CD8-positive, alpha-beta memory T cell (primary cell): ENCODE results near the gene SYNJ1. TPM values are rescaled to one million over a fixed set of nuclear protein-coding genes. Genes with fewer than 3 reads are reported as not detected.
A peak's percentile ranks its signal among the peaks of the same experiment; 100 is the strongest.
"Not testable (repeated sequence)": the region's sequence is repeated elsewhere in the genome, so short reads cannot be mapped to it uniquely, and the experiment has no call there.

Source experiments
- CTCF ChIA-PET: fragments of 350-600 bp; sonication (Branson Sonifier 250); formaldehyde crosslinking; loops from one replicate; lab custom pipeline; 2021; ENCODE audit warnings: antibody characterized with exemption; lab: Charles Lee
- POLR2A ChIA-PET: fragments of 350-600 bp; sonication (Branson Sonifier 250); formaldehyde crosslinking; loops from one replicate; lab custom pipeline; 2021; ENCODE audit warnings: antibody characterized with exemption; lab: Charles Lee
- DNase-seq, 5 donors: peaks; one replicate each; pipeline versions ENCODE4 v3.0.0 to v3.0.0-alpha.2; 2020 to 2022; ENCODE audit warnings: mixed read lengths in 1 of 5
- H3K27ac ChIP-seq: one replicate; pipeline ENCODE4 v1.7.0; 2013; ENCODE audit warnings: low read depth, mild to moderate bottlenecking, low read length, moderate library complexity
- H3K27me3 ChIP-seq: 2 replicates; pipeline ENCODE4 v1.7.0; 2013; ENCODE audit warnings: low read length, mild to moderate bottlenecking; ENCODE audit not compliant: insufficient read depth, poor library complexity, severe bottlenecking
- H3K36me3 ChIP-seq: 2 replicates; pipeline ENCODE4 v1.7.0; 2013; ENCODE audit warnings: mild to moderate bottlenecking, low read length, moderate library complexity; ENCODE audit not compliant: insufficient read depth
- H3K4me1 ChIP-seq: 2 replicates; pipeline ENCODE4 v1.7.0; 2013; ENCODE audit warnings: mild to moderate bottlenecking, low read length, moderate library complexity; ENCODE audit not compliant: insufficient read depth
- H3K4me3 ChIP-seq: 2 replicates; pipeline ENCODE4 v1.7.0; 2013; ENCODE audit warnings: mild to moderate bottlenecking, low read length
- H3K9me3 ChIP-seq: 2 replicates; pipeline ENCODE4 v1.7.0; 2013; ENCODE audit warnings: mild to moderate bottlenecking, low read length
- H3K27ac Mint-ChIP-seq, 8 donors: one replicate each; pipeline ENCODE4 v1.8.0; 2020 to 2021; ENCODE audit warnings: mixed read lengths in 8 of 8, mild to moderate bottlenecking in 6 of 8, inconsistent platforms in 3 of 8, moderate library complexity in 3 of 8
- H3K27me3 Mint-ChIP-seq, 2 donors: one replicate each; pipeline ENCODE4 v1.8.0; 2020 to 2021; ENCODE audit warnings: mixed read lengths in 2 of 2, mild to moderate bottlenecking in 1 of 2, moderate library complexity in 1 of 2
- H3K36me3 Mint-ChIP-seq, 3 donors: one replicate each; pipeline ENCODE4 v1.8.0; 2020 to 2021; ENCODE audit warnings: mixed read lengths in 3 of 3, inconsistent platforms in 1 of 3, mild to moderate bottlenecking in 1 of 3
- H3K4me1 Mint-ChIP-seq, 3 donors: one replicate each; pipeline ENCODE4 v1.8.0; 2020 to 2021; ENCODE audit warnings: mixed read lengths in 3 of 3, inconsistent platforms in 1 of 3, mild to moderate bottlenecking in 1 of 3
- H3K4me3 Mint-ChIP-seq, 7 donors: one replicate each; pipeline ENCODE4 v1.8.0; 2020 to 2021; ENCODE audit warnings: mixed read lengths in 7 of 7, mild to moderate bottlenecking in 6 of 7, moderate library complexity in 4 of 7, inconsistent platforms in 2 of 7
- H3K9me3 Mint-ChIP-seq, 5 donors: one replicate each; pipeline ENCODE4 v1.8.0; 2020 to 2022; ENCODE audit warnings: mixed read lengths in 5 of 5, mild to moderate bottlenecking in 3 of 5, moderate library complexity in 2 of 5, inconsistent platforms in 1 of 5
- polyA plus RNA-seq: library from polyadenylated mRNA; unstranded; fragments of 300-500 nt; fragmentation: Illumina TruSeq; gene quantifications from one replicate; pipeline ENCODE4 v1.2.3, GENCODE V29; 2021
- total RNA-seq, 2 experiments: library from RNA; stranded (reverse); gene quantifications; one replicate each; pipeline ENCODE4 v1.2.3, GENCODE V29; 2021

Gene SYNJ1
- total and polyA plus RNA-seq, 3 experiments from 2014 or later = 3.4 to 14.4 (median 11.4) TPM

- Histone ChIP-seq H3K4me3 (peak overlapping the region; percentile 97), H3K36me3 (no peaks in the 10 kb centered on the region), H3K27ac (peak overlapping the region; percentile 97), H3K4me1 (peaks cover 13% of the 10 kb centered on the region), H3K27me3 (no peaks in the 10 kb centered on the region), H3K9me3 (no peaks in the 10 kb centered on the region)
- Mint-ChIP-seq H3K27ac (peak overlapping the region; percentile 97 to 99 (median 99)), H3K4me1 (peaks cover 10 to 29% (median 22%) of the 10 kb centered on the region in 3 donors), H3K9me3 (no peaks in the 10 kb centered on the region), H3K4me3 (peak overlapping the region; percentile 95 to 99 (median 97)), H3K27me3 (peaks cover 0 to 3% of the 10 kb centered on the region in 2 donors), H3K36me3 (peaks cover 0 to 26% (median 8%) of the 10 kb centered on the region in 3 donors)
- no peak for DNase-seq
- ChIA-PET POLR2A (interaction anchor here (1.1 to 1.6 kb wide), 6 partner anchors 12 to 221 kb away, joined by 4 to 6 read pairs (median 5); partner anchors contain the start of genes EVA1C, PAXBP1 and URB1), CTCF (interaction anchor here (1.3 to 2.5 kb wide), 7 partner anchors 12 to 211 kb away, joined by 3 to 23 read pairs (median 6); no protein-coding TSS in a partner anchor)
These were observed 114.8 kb downstream of the SYNJ1 start for GRCh38 chr21:32612999-32613337.

- peaks cover 14 to 29% (median 22%) of the 10 kb centered on the region in 3 donors for H3K4me1 Mint-ChIP-seq
- peak; percentile 79 to 94 (median 90) for DNase-seq
- Histone ChIP-seq H3K4me1 (peaks cover 13% of the 10 kb centered on the region), H3K27me3 (no peaks in the 10 kb centered on the region), H3K9me3 (no peaks in the 10 kb centered on the region), H3K27ac (peak within 1 kb of the TSS; percentile 97), H3K36me3 (no peaks in the 10 kb centered on the region), H3K4me3 (peak within 1 kb of the TSS; percentile 97)
- H3K36me3 Mint-ChIP-seq = peaks cover 0 to 32% (median 13%) of the 10 kb centered on the region in 3 donors
- H3K9me3 Mint-ChIP-seq = no peaks in the 10 kb centered on the region
- peak within 1 kb of the TSS; percentile 95 to 99 (median 97) for H3K4me3 Mint-ChIP-seq
- H3K27me3 Mint-ChIP-seq = peaks cover 0 to 3% of the 10 kb centered on the region in 2 donors
- CTCF ChIA-PET = interaction anchor here (0.9 to 2.5 kb wide), 9 partner anchors 11 to 211 kb away, joined by 3 to 23 read pairs (median 5); partner anchors contain the start of genes PAXBP1 and SYNJ1
- POLR2A ChIA-PET = interaction anchor here (0.7 to 1.6 kb wide), 8 partner anchors 11 to 334 kb away, joined by 3 to 6 read pairs (median 5); partner anchors contain the start of genes EVA1C, MIS18A, PAXBP1 and URB1
- peak within 1 kb of the TSS; percentile 97 to 99 (median 99) for H3K27ac Mint-ChIP-seq
These were observed 115.5 kb downstream of the SYNJ1 start, which contains the start of gene CFAP298 for GRCh38 chr21:32612075-32612998. CFAP298 (minus strand) TSS chr21:32612377; CDS start chr21:32612243, 134 bp downstream.

- Mint-ChIP-seq H3K36me3 (peaks cover 0 to 38% (median 16%) of the 10 kb centered on the region in 3 donors), H3K27me3 (peaks cover 0 to 3% of the 10 kb centered on the region in 2 donors), H3K4me1 (peaks cover 14 to 29% (median 22%) of the 10 kb centered on the region in 3 donors), H3K9me3 (no peaks in the 10 kb centered on the region), H3K4me3 (peak overlapping the region; percentile 95 to 99 (median 97)), H3K27ac (peak overlapping the region; percentile 97 to 99 (median 98))
- H3K9me3 ChIP-seq = no peaks in the 10 kb centered on the region
- POLR2A ChIA-PET = interaction anchor here (0.7 to 1.6 kb wide), 7 partner anchors 10 to 333 kb away, joined by 3 to 6 read pairs (median 5); partner anchors contain the start of genes EVA1C, MIS18A, PAXBP1 and URB1
- H3K27me3 ChIP-seq = no peaks in the 10 kb centered on the region
- H3K4me3 ChIP-seq = peak overlapping the region; percentile 97
- H3K36me3 ChIP-seq = peaks cover 5% of the 10 kb centered on the region
- CTCF ChIA-PET = interaction anchor here (0.9 to 2.5 kb wide), 7 partner anchors 10 to 210 kb away, joined by 3 to 23 read pairs (median 6); partner anchors contain the start of genes PAXBP1 and SYNJ1
- DNase-seq = peak; percentile 16 to 59 (median 27)
- H3K27ac ChIP-seq = peak overlapping the region; percentile 97
- H3K4me1 ChIP-seq = peaks cover 13% of the 10 kb centered on the region
These were observed 116.3 kb downstream of the SYNJ1 start for GRCh38 chr21:32611471-32611997.

- H3K9me3 Mint-ChIP-seq, H3K27ac ChIP-seq, H3K9me3 ChIP-seq, POLR2A ChIA-PET, DNase-seq, H3K27me3 ChIP-seq, H3K27me3 Mint-ChIP-seq, H3K4me3 ChIP-seq, H3K36me3 ChIP-seq: not testable (repeated sequence)
- Mint-ChIP-seq H3K4me3 (peak overlapping the region in 6 of 7 donors; percentile 8 to 95 (median 51)), H3K4me1 (peaks cover 14 to 29% (median 25%) of the 10 kb centered on the region in 3 donors), H3K27ac (peak overlapping the region in 4 of 8 donors; percentile 12 to 72 (median 36)), H3K36me3 (peaks cover 3 to 44% (median 20%) of the 10 kb centered on the region in 3 donors)
- peaks cover 13% of the 10 kb centered on the region for H3K4me1 ChIP-seq
- CTCF ChIA-PET = interaction anchor here (1.9 to 2.5 kb wide), 4 partner anchors 10 to 208 kb away, joined by 4 to 23 read pairs (median 7); no protein-coding TSS in a partner anchor
These were observed 116.9 kb downstream of the SYNJ1 start for GRCh38 chr21:32610940-32611339.

- H3K27me3 Mint-ChIP-seq = peaks cover 0 to 2% of the 10 kb centered on the region in 2 donors
- H3K36me3 Mint-ChIP-seq = peaks cover 9 to 64% (median 26%) of the 10 kb centered on the region in 3 donors
- POLR2A ChIA-PET = interaction anchor here (0.7 to 1.0 kb wide), 3 partner anchors 15 to 197 kb away, joined by 3 read pairs; no protein-coding TSS in a partner anchor
- H3K9me3 Mint-ChIP-seq = no peaks in the 10 kb centered on the region
- peaks cover 14 to 29% (median 25%) of the 10 kb centered on the region in 3 donors for H3K4me1 Mint-ChIP-seq
- Histone ChIP-seq H3K4me3 (no peak overlapping the region), H3K36me3 (peaks cover 28% of the 10 kb centered on the region), H3K27ac (no peak overlapping the region), H3K27me3 (no peaks in the 10 kb centered on the region), H3K4me1 (peaks cover 13% of the 10 kb centered on the region), H3K9me3 (no peaks in the 10 kb centered on the region)
- CTCF ChIA-PET = interaction anchor here (1.9 to 2.1 kb wide), 2 partner anchors 9 to 39 kb away, joined by 4 to 9 read pairs; no protein-coding TSS in a partner anchor
- H3K27ac Mint-ChIP-seq = peak overlapping the region in 2 of 8 donors; percentile 13 to 51
- no peak for DNase-seq
- H3K4me3 Mint-ChIP-seq = peak overlapping the region in 1 of 7 donors; percentile 86
These were observed 119.0 kb downstream of the SYNJ1 start for GRCh38 chr21:32608851-32609250.

- H3K9me3 Mint-ChIP-seq = no peaks in the 10 kb centered on the region
- no peak overlapping the region for H3K27ac Mint-ChIP-seq
- no peak overlapping the region for H3K27ac ChIP-seq
- CTCF ChIA-PET = interaction anchor here (1.7 kb wide), 1 partner anchor 202 kb away, joined by 5 read pairs; no protein-coding TSS in a partner anchor
- POLR2A ChIA-PET = no interaction called here
- no peaks in the 10 kb centered on the region for H3K27me3 ChIP-seq
- no peak for DNase-seq
- H3K4me1 ChIP-seq = peaks cover 2% of the 10 kb centered on the region
- H3K4me3 ChIP-seq = no peak overlapping the region
- H3K4me1 Mint-ChIP-seq = peaks cover 7 to 17% (median 15%) of the 10 kb centered on the region in 3 donors
- peaks cover 47% of the 10 kb centered on the region for H3K36me3 ChIP-seq
- H3K9me3 ChIP-seq = no peaks in the 10 kb centered on the region
- peaks cover 15 to 78% (median 38%) of the 10 kb centered on the region in 3 donors for H3K36me3 Mint-ChIP-seq
- H3K27me3 Mint-ChIP-seq = no peaks in the 10 kb centered on the region
- H3K4me3 Mint-ChIP-seq = no peak overlapping the region
These were observed 122.3 kb downstream of the SYNJ1 start for GRCh38 chr21:32605469-32605868.

GRCh38 chr21:32604464-32604863 is 123.3 kb downstream of the SYNJ1 start:
- Mint-ChIP-seq H3K27ac (peak overlapping the region in 2 of 8 donors; percentile 35 to 68), H3K36me3 (peaks cover 15 to 82% (median 40%) of the 10 kb centered on the region in 3 donors), H3K4me1 (peaks cover 5 to 12% (median 7%) of the 10 kb centered on the region in 3 donors), H3K4me3 (no peak overlapping the region), H3K27me3 (no peaks in the 10 kb centered on the region), H3K9me3 (no peaks in the 10 kb centered on the region)
- Histone ChIP-seq H3K36me3 (peaks cover 57% of the 10 kb centered on the region), H3K27me3 (no peaks in the 10 kb centered on the region), H3K4me1 (no peaks in the 10 kb centered on the region), H3K9me3 (no peaks in the 10 kb centered on the region), H3K27ac (no peak overlapping the region), H3K4me3 (no peak overlapping the region)
- DNase-seq = no peak
- ChIA-PET POLR2A (no interaction called here), CTCF (interaction anchor here (1.7 kb wide), 1 partner anchor 201 kb away, joined by 5 read pairs; no protein-coding TSS in a partner anchor)
